HG03103 (cell line): ENCODE measurements around the gene ANKRD33B.

ENCODE experiments used
- ATAC-seq: cut with Tn5 transposase; IDR thresholded peaks from one replicate; pipeline ENCODE4 v1.9.1; 2021; ENCODE audit warnings: low read depth; ENCODE audit not compliant: unreplicated experiment

The ANKRD33B gene

GRCh38 chr5:10671041-10672008, 107.5 kb downstream of the ANKRD33B start:
- ATAC-seq, result no peak

- no peak for ATAC-seq
Observed at GRCh38 chr5:10672146-10673016, 108.5 kb downstream of the ANKRD33B start.

DNA sequence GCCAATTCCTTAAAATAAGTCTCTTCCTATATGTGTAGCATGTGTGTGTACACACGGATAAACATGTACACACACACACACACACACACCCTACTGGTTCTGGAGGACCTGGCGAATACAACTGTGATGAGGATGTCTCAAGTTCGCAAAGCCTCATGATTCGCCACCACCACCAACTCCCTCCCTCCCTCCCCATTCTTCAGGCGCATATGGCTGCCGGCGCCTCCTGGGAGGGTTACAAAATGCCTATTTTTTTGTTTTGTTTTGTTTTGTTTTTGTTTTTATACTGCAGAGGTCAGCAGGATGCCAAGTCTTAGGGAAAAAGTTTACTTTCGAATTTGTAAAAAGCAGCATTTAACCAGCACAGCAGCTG, 109.1 kb downstream of the ANKRD33B start:
- no peak for ATAC-seq

DNA sequence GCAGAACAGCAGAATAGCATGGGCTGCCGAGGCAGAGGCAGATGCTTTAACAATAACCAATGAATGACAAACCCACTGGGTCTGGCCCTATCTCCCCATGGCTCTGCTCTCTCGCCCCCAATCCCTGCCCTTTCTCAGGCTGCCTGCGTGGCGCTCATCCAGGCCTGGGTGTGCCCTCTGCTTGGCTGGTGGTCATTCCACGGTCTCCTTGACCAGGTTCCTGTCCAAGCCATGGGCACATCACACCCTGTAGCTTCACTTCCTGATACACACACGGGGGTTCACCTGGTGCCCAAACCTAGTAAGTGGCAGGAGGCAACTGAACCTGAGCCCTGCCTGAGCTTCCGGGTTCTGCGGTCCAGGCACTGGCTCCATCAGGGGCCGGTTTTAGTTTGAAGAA, 109.5 kb downstream of the ANKRD33B start:
- ATAC-seq, result no peak

DNA sequence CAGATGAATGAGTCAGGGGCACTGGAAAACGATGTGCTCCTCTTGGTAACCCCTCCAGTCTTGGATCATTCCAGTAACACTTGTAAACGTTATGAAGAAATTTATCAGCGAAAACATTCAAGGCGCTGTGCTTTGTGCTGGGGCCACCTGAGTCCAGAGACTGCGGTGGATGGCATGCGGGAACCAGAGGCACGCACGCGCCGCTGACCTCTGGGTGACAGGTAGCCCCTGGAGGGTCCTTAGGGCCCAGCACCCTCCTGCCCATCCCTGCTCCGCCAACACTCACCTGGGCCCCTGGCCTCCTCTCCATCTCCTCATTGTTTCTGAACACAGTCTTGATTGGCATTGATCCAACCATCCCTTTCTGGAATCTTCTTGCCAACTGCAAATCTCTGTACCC, 110.2 kb downstream of the ANKRD33B start:
- no peak for ATAC-seq

DNA sequence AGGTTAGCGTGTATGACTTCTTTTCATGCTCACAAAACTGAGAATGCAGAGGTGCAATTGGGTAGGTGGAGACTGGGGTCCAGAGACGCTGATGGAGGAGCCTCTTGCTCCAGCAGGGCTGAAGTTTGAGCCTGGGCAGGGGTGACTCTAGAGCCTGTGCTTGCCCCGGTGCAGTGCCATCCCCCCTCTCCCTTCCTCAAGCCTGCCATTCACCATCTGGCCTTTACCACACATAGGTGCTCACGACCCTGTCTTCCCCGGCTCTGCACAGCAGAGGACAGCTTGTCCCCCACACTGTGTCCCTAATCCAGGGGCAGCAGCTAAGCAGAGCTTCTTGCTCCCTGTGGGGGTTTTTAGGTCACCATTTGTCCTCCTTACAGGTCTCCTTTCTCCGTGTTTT, 110.7 kb downstream of the ANKRD33B start:
- ATAC-seq, result no peak

GRCh38 chr5:10675177-10675700, 111.4 kb downstream of the ANKRD33B start:
- no peak for ATAC-seq

GRCh38 chr5:10676224-10676623, 112.4 kb downstream of the ANKRD33B start:
- no peak for ATAC-seq

DNA sequence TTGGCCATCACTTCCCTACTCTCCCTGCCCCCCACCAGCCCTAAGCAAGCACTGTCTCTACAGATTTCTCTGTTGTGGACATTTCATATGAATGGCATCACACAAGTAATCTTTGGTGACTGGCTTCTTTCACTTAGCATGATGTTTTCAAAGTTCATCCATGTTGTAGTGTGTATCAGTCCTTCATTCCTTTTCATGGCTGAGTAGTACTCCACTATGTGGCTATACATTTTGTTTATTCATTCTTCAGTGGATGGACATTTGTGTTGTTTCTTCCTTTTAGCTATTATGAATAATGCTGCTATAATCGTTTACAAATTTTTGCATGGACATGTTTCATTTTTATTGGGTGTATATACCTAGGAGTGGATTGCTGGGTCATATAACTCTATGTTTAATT, 113.1 kb downstream of the ANKRD33B start:
- no peak for ATAC-seq

- no peak for ATAC-seq
Observed at GRCh38 chr5:10677533-10677932, 113.7 kb downstream of the ANKRD33B start.

GRCh38 chr5:10678244-10678643, 114.4 kb downstream of the ANKRD33B start:
- ATAC-seq, result no peak

- ATAC-seq, result no peak
Observed at GRCh38 chr5:10679336-10679988, 115.6 kb downstream of the ANKRD33B start.

- ATAC-seq, result no peak
Observed at GRCh38 chr5:10680876-10681481, 117.1 kb downstream of the ANKRD33B start.

- no peak for ATAC-seq
Observed at GRCh38 chr5:10681731-10682679, 118.1 kb downstream of the ANKRD33B start.

DNA sequence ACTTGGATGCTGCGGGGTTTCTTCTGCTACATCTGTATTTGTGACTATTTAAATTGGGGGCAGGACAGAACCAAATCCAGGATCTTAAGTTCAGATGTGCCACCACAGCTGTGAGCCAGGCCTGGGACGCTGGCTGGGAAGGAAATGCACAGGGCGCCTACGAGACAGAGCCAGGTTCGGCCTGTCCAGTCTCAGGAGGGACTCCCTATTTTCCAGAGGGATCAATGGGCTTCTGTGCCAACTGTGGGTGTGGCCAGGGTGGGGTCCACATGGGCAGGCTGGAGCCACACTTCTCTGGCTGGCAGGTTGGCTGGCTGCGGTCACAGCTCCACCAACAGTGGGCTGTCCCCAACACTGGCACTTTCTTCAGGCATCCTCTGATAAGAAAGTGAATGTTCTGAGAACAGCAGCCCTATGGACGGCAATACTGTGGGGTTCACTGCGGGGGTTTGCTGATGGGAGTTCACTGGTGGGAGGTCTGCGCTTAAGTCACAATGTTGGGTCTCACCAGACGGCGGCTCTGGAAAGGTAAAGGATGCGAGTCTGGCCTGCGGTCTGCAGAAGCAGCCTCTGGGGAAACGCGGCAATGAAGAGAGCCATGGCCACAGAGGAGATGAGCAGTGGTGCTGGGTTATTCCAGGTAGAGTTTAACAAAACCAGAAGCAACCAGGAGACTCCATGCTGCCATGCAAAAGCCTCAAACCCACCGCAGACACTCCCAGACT, 119.1 kb downstream of the ANKRD33B start:
- ATAC-seq, result no peak

DNA sequence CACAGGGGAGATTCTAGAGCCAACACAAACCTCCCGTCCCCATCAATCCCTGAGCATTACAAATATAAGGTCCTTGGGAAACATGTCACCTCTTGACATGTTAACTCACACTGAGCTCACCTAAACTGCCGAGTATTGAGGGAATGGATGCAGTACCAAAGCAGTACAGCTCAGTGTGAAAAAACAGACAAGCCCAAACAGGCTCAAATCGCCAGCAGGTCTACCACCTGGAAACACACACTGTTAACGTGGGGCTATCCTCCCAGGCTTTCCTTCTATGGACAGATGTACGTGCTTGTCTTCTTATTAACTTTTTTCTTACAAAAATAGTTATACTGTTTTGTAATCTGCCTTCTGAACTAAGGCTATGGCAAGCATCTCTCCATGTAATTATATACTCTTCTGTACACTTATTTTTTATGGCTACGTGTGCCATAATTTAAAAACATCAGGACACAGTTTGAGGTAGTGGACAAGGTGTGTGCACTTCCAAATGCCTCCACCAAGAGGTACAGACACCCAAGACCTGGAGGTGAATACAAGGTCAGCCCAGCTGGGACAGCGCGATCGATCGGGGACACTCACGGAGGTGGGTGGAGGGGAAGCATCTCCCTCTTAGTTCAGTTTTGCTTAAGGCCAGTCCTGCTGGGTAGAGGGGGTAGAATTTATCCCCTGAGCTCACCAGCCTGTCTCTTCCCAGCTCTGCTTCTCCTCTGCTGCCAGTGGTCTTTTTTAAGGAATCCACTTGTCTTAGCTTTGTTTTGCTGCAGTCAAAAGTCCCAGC, 120.6 kb downstream of the ANKRD33B start:
- peak; percentile 59 for ATAC-seq

GRCh38 chr5:10685115-10685521, 121.2 kb downstream of the ANKRD33B start:
- ATAC-seq, result peak; percentile 64

- no peak for ATAC-seq
Observed at GRCh38 chr5:10686890-10687289, 123.0 kb downstream of the ANKRD33B start.
